Adrenal gland (tissue), 5 donors: ENCODE measurements around the gene CCDC183.
"Not testable (repeated sequence)": the region's sequence is repeated elsewhere in the genome, so short reads cannot be mapped to it uniquely, and the experiment has no call there.

Experiments used
- POLR2A ChIP-seq, 2 donors: fragments of 450-650 bp; IDR thresholded peaks; one replicate each; pipeline ENCODE4 v1.6.1; 2017; ENCODE audit warnings: antibody characterized with exemption in 2 of 2, mild to moderate bottlenecking in 2 of 2, moderate library complexity in 1 of 2
- TF ChIP-seq, protein P1 (sequence below), 6 experiments: fragments of 450-650 bp in 4 of 6; fragments of 200-600 bp in 2 of 6; sonication (generic) in 1 of 6; IDR thresholded peaks; 1 replicate in 5 of 6; 2 replicates in 1 of 6; pipeline versions ENCODE4 v1.5.1 to v1.8.0; 2016 to 2021; ENCODE audit warnings: antibody characterized with exemption in 6 of 6, mild to moderate bottlenecking in 2 of 6, moderate library complexity in 1 of 6
- donor health status: DM: no; HTN: no; CAD: no.

- TF ChIP-seq, protein P1, sequence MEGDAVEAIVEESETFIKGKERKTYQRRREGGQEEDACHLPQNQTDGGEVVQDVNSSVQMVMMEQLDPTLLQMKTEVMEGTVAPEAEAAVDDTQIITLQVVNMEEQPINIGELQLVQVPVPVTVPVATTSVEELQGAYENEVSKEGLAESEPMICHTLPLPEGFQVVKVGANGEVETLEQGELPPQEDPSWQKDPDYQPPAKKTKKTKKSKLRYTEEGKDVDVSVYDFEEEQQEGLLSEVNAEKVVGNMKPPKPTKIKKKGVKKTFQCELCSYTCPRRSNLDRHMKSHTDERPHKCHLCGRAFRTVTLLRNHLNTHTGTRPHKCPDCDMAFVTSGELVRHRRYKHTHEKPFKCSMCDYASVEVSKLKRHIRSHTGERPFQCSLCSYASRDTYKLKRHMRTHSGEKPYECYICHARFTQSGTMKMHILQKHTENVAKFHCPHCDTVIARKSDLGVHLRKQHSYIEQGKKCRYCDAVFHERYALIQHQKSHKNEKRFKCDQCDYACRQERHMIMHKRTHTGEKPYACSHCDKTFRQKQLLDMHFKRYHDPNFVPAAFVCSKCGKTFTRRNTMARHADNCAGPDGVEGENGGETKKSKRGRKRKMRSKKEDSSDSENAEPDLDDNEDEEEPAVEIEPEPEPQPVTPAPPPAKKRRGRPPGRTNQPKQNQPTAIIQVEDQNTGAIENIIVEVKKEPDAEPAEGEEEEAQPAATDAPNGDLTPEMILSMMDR (IDR thresholded peaks at IDR 0.05): not testable (repeated sequence)
- TF ChIP-seq POLR2A (IDR thresholded peaks at IDR 0.05): not testable (repeated sequence)
Observed at GRCh38 chr9:136843159-136843800, 47.1 kb downstream of the CCDC183 start.
